Stimulated activated CD8-positive, alpha-beta memory T cell treated with anti-CD3 and anti-CD28 coated beads, Interleukin-7, amount 100 ng/mL, for 4 hours (primary cell): ENCODE data around the gene CEP128.

Experiments used
- DNase-seq, 2 donors: peaks; one replicate each; pipeline ENCODE4 v3.0.0-alpha.2; 2020; ENCODE audit warnings: low read depth in 2 of 2

Gene CEP128

GRCh38 chr14:80941241-80942185, at the start of gene CEP128:
Gene CEP128 (minus strand): TSS chr14:80941738.
- DNase-seq: peak; percentile 69 to 75

- DNase-seq: no peak
Measured at GRCh38 chr14:80988735-80989429, 47.3 kb upstream of the CEP128 start.

- no peak for DNase-seq
Measured at GRCh38 chr14:80988192-80988591, 46.7 kb upstream of the CEP128 start.

GRCh38 chr14:80987235-80988032, 45.9 kb upstream of the CEP128 start:
- DNase-seq: peak; percentile 24 to 34

GRCh38 chr14:80982711-80983110, 41.2 kb upstream of the CEP128 start:
- no peak for DNase-seq

GRCh38 chr14:80981673-80982072, 40.1 kb upstream of the CEP128 start:
- no peak for DNase-seq

GRCh38 chr14:80981156-80981555, 39.6 kb upstream of the CEP128 start:
- DNase-seq: no peak

- DNase-seq: no peak
Measured at GRCh38 chr14:80979951-80980350, 38.4 kb upstream of the CEP128 start.

- no peak for DNase-seq
Measured at GRCh38 chr14:80978403-80978802, 36.9 kb upstream of the CEP128 start.

GRCh38 chr14:80977221-80977620, 35.7 kb upstream of the CEP128 start:
- no peak for DNase-seq

GRCh38 chr14:80974679-80975078, 33.1 kb upstream of the CEP128 start:
- no peak for DNase-seq

GRCh38 chr14:80973931-80974641, 32.5 kb upstream of the CEP128 start:
- no peak for DNase-seq

- DNase-seq: no peak
Measured at GRCh38 chr14:80965037-80965436, 23.5 kb upstream of the CEP128 start.

- DNase-seq: peak; percentile 15 to 38
Measured at GRCh38 chr14:80959496-80959895, 18.0 kb upstream of the CEP128 start.

- no peak for DNase-seq
Measured at GRCh38 chr14:80958939-80959338, 17.4 kb upstream of the CEP128 start.

GRCh38 chr14:80958226-80958625, 16.7 kb upstream of the CEP128 start:
- no peak for DNase-seq

- DNase-seq: no peak
Measured at GRCh38 chr14:80957613-80958012, 16.1 kb upstream of the CEP128 start.

- DNase-seq: no peak
Measured at GRCh38 chr14:80956922-80957321, 15.4 kb upstream of the CEP128 start.

- no peak for DNase-seq
Measured at GRCh38 chr14:80956102-80956501, 14.6 kb upstream of the CEP128 start.

GRCh38 chr14:80955416-80955941, 13.9 kb upstream of the CEP128 start, which contains the start of gene TSHR:
Gene TSHR (plus strand): TSS chr14:80955621. CDS start chr14:80955681, 60 bp downstream.
- no peak for DNase-seq

- peak; percentile 45 to 54 for DNase-seq
Measured at GRCh38 chr14:80954687-80955299, 13.3 kb upstream of the CEP128 start.
